DOHH2 (cell line): Measurements from ENCODE around the gene ABCA2.

Experiments
- H3F3A ChIP-seq: fragments of 200-600 bp; sonication (generic), shearing (Covaris generic); 2 replicates; pipeline ENCODE4 v1.6.0; 2016; ENCODE audit warnings: antibody characterized with exemption, mild to moderate bottlenecking; ENCODE audit not compliant: control insufficient read depth, insufficient read depth
- H3K27ac ChIP-seq: fragments of 200-600 bp; sonication (generic); 2 replicates; pipeline ENCODE4 v1.5.1; 2014; ENCODE audit warnings: low read depth, mild to moderate bottlenecking, low read length, moderate library complexity
- H3K27me3 ChIP-seq: fragments of 200-600 bp; sonication (generic); 2 replicates; pipeline ENCODE4 v1.6.1; 2014; ENCODE audit warnings: mild to moderate bottlenecking, low read length, mixed read lengths; ENCODE audit not compliant: control insufficient read depth
- H3K36me3 ChIP-seq: fragments of 200-600 bp; sonication (generic); 2 replicates; pipeline ENCODE4 v1.6.1; 2014; ENCODE audit warnings: mild to moderate bottlenecking, low read length, moderate library complexity, mixed read lengths; ENCODE audit not compliant: control insufficient read depth
- H3K4me1 ChIP-seq: fragments of 200-600 bp; sonication (generic); 2 replicates; pipeline ENCODE4 v1.6.1; 2014; ENCODE audit warnings: mild to moderate bottlenecking, low read length, mixed read lengths; ENCODE audit not compliant: control insufficient read depth
- H3K4me2 ChIP-seq: fragments of 200-600 bp; sonication (generic); 2 replicates; pipeline ENCODE4 v1.6.0; 2014; ENCODE audit warnings: mild to moderate bottlenecking, low read length, moderate library complexity
- H3K4me3 ChIP-seq: fragments of 200-600 bp; sonication (generic); 2 replicates; pipeline ENCODE4 v1.5.1; 2014; ENCODE audit warnings: mild to moderate bottlenecking, low read length, mixed read lengths
- H3K79me2 ChIP-seq: fragments of 200-600 bp; sonication (generic); 2 replicates; pipeline ENCODE4 v1.6.1; 2014; ENCODE audit warnings: mild to moderate bottlenecking, low read length, mixed read lengths; ENCODE audit not compliant: control insufficient read depth
- H3K9me2 ChIP-seq: fragments of 200-600 bp; sonication (generic); replicated peaks from 2 replicates; pipeline ENCODE4 v1.6.1; 2014; ENCODE audit warnings: mild to moderate bottlenecking, low read length, mixed read lengths; ENCODE audit not compliant: control insufficient read depth
- H3K9me3 ChIP-seq: fragments of 200-600 bp; sonication (generic); 2 replicates; pipeline ENCODE4 v1.6.1; 2014; ENCODE audit warnings: antibody characterized with exemption, low read length, mixed read lengths; ENCODE audit not compliant: control insufficient read depth, insufficient read depth
- H4K20me1 ChIP-seq: fragments of 200-600 bp; sonication (generic); 2 replicates; pipeline ENCODE4 v1.6.0; 2014; ENCODE audit warnings: low read depth, mild to moderate bottlenecking, antibody characterized with exemption, low read length, moderate library complexity; ENCODE audit not compliant: control insufficient read depth, insufficient read depth
- CTCF ChIP-seq: fragments of 200-600 bp; sonication (generic); IDR thresholded peaks from one replicate; pipeline ENCODE4 v1.5.1; 2014; ENCODE audit warnings: antibody characterized with exemption, mild to moderate bottlenecking, low read depth, low read length; ENCODE audit not compliant: poor library complexity, severe bottlenecking
- EZH2phosphoT487 ChIP-seq: fragments of 200-600 bp; sonication (generic); IDR thresholded peaks from 2 replicates; pipeline ENCODE4 v1.6.1; 2017; ENCODE audit warnings: borderline replicate concordance, mild to moderate bottlenecking, antibody characterized with exemption, low read length, moderate library complexity, mixed read lengths

ABCA2 gene

GRCh38 chr9:137038916-137039315 is 10.9 kb upstream of the ABCA2 start:
- Histone ChIP-seq H3K4me2 (no peak overlapping the region), H3K4me3 (no peak overlapping the region), H3K4me1 (peaks cover 8% of the 10 kb centered on the region)

GRCh38 chr9:137037483-137037882 is 9.4 kb upstream of the ABCA2 start:
- no peaks in the 10 kb centered on the region for H3K9me2 ChIP-seq
- H3K27ac ChIP-seq: no peak overlapping the region
- no peaks in the 10 kb centered on the region for H3F3A ChIP-seq
- peaks cover 14% of the 10 kb centered on the region for H3K4me1 ChIP-seq
- TF ChIP-seq EZH2phosphoT487 (no peak), CTCF (no peak)
- no peak overlapping the region for H3K4me3 ChIP-seq
- no peaks in the 10 kb centered on the region for H3K79me2 ChIP-seq
- H3K9me3 ChIP-seq: no peaks in the 10 kb centered on the region
- H4K20me1 ChIP-seq: 0 out of 2 replicates have a peak, but pooled peaks cover 3% of the 10 kb centered on the region
- H3K4me2 ChIP-seq: no peak overlapping the region
- peaks cover 25% of the 10 kb centered on the region for H3K27me3 ChIP-seq
- H3K36me3 ChIP-seq: no peaks in the 10 kb centered on the region

More at GRCh38 chr9:137038916-137039315, 10.9 kb upstream of the ABCA2 start:
- Histone ChIP-seq H4K20me1 (no peaks in the 10 kb centered on the region), H3K9me3 (no peaks in the 10 kb centered on the region), H3K9me2 (no peaks in the 10 kb centered on the region), H3F3A (no peaks in the 10 kb centered on the region), H3K27me3 (peaks cover 22% of the 10 kb centered on the region), H3K36me3 (no peaks in the 10 kb centered on the region), H3K79me2 (no peaks in the 10 kb centered on the region), H3K27ac (no peak overlapping the region)
- TF ChIP-seq EZH2phosphoT487 (no peak), CTCF (no peak)

GRCh38 chr9:137037035-137037434 is 9.0 kb upstream of the ABCA2 start:
- TF ChIP-seq EZH2phosphoT487: no peak
- no peaks in the 10 kb centered on the region for H3F3A ChIP-seq
- no peaks in the 10 kb centered on the region for H3K9me3 ChIP-seq
- no peaks in the 10 kb centered on the region for H3K36me3 ChIP-seq
- 0 out of 2 replicates have a peak, but pooled peaks cover 3% of the 10 kb centered on the region for H4K20me1 ChIP-seq
- H3K27ac ChIP-seq: no peak overlapping the region
- peaks cover 25% of the 10 kb centered on the region for H3K27me3 ChIP-seq
- no peak overlapping the region for H3K4me2 ChIP-seq
- H3K79me2 ChIP-seq: no peaks in the 10 kb centered on the region
- H3K9me2 ChIP-seq: no peaks in the 10 kb centered on the region
- H3K4me1 ChIP-seq: peaks cover 19% of the 10 kb centered on the region
- no peak overlapping the region for H3K4me3 ChIP-seq

- no peaks in the 10 kb centered on the region for H3K9me2 ChIP-seq
- 0 out of 2 replicates have a peak, but pooled peaks cover 3% of the 10 kb centered on the region for H4K20me1 ChIP-seq
- peaks cover 24% of the 10 kb centered on the region for H3K4me1 ChIP-seq
- no peak overlapping the region for H3K4me3 ChIP-seq
- H3K79me2 ChIP-seq: no peaks in the 10 kb centered on the region
- no peaks in the 10 kb centered on the region for H3F3A ChIP-seq
- no peak overlapping the region for H3K4me2 ChIP-seq
- H3K36me3 ChIP-seq: no peaks in the 10 kb centered on the region
- H3K27ac ChIP-seq: no peak overlapping the region
- H3K27me3 ChIP-seq: peaks cover 35% of the 10 kb centered on the region
- H3K9me3 ChIP-seq: no peaks in the 10 kb centered on the region
- TF ChIP-seq EZH2phosphoT487 (no peak), CTCF (no peak)
Observed at GRCh38 chr9:137035937-137036336, 7.9 kb upstream of the ABCA2 start.
